Gastrocnemius medialis (tissue), 4 donors: ENCODE results near the gene POLR3E.

Experiments used
- POLR2A ChIP-seq, 2 donors: fragments of 450-650 bp; IDR thresholded peaks; one replicate each; pipeline ENCODE4 v1.6.1; 2017; ENCODE audit warnings: antibody characterized with exemption in 2 of 2, mild to moderate bottlenecking in 2 of 2, moderate library complexity in 2 of 2
- TF ChIP-seq, protein P1 (sequence below), 5 experiments: fragments of 450-650 bp in 3 of 5; fragments of 200-600 bp in 2 of 5; sonication (generic) in 2 of 5; IDR thresholded peaks in 4 of 5; conservative IDR thresholded peaks in 1 of 5; 1 replicate in 4 of 5; 2 replicates in 1 of 5; pipeline ENCODE4 v1.5.1; 2016 to 2019; ENCODE audit warnings: antibody characterized with exemption in 5 of 5, mild to moderate bottlenecking in 3 of 5, moderate library complexity in 3 of 5

DNA sequence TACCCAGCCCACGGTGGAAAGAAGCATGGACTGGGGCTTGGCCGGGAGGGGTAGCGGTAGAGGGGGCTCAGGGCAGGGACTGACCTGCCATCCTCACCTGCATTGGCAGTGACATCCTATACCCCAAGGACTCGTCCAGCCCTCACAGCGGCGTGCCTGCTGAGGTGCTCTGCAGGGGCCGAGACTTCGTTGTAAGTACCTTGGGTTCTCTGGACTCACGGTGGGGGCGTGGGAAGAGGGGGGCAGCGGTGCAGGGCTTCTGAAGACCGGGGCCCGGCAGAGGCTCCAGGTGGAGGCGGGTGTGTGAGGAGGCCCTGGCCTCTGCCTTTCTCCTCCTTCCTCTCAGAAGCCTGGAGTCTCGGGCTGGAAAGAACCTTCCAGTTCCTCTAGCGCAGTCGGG lies 25.5 kb downstream of the POLR3E start:
- TF ChIP-seq, protein P1, sequence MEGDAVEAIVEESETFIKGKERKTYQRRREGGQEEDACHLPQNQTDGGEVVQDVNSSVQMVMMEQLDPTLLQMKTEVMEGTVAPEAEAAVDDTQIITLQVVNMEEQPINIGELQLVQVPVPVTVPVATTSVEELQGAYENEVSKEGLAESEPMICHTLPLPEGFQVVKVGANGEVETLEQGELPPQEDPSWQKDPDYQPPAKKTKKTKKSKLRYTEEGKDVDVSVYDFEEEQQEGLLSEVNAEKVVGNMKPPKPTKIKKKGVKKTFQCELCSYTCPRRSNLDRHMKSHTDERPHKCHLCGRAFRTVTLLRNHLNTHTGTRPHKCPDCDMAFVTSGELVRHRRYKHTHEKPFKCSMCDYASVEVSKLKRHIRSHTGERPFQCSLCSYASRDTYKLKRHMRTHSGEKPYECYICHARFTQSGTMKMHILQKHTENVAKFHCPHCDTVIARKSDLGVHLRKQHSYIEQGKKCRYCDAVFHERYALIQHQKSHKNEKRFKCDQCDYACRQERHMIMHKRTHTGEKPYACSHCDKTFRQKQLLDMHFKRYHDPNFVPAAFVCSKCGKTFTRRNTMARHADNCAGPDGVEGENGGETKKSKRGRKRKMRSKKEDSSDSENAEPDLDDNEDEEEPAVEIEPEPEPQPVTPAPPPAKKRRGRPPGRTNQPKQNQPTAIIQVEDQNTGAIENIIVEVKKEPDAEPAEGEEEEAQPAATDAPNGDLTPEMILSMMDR (IDR thresholded peaks at IDR 0.05 in 4 of 5, conservative IDR thresholded peaks at IDR 0.05 in 1 of 5), result no peak
- no peak for TF ChIP-seq POLR2A (IDR thresholded peaks at IDR 0.05)
